Posterior cingulate gyrus (tissue), 11 donors: ENCODE results near the gene SZT2.

ENCODE experiments used
- DNase-seq, 10 donors: peaks; one replicate each; pipeline versions ENCODE4 v3.0.0 to v3.0.0-alpha.2; 2020 to 2021; ENCODE audit warnings: mixed read lengths in 3 of 10
- intact Hi-C: fragments of 100-400 bp; cut with DNase I; formaldehyde crosslinking; loops from one replicate; pipeline ENCODE4 v1.15.1; 2023

Gene SZT2

GRCh38 chr1:43438953-43439581 is 49.4 kb downstream of the SZT2 start:
- intact Hi-C loops, result no loop called here
- peak in 1 of 10 donors; percentile 57 for DNase-seq

DNA sequence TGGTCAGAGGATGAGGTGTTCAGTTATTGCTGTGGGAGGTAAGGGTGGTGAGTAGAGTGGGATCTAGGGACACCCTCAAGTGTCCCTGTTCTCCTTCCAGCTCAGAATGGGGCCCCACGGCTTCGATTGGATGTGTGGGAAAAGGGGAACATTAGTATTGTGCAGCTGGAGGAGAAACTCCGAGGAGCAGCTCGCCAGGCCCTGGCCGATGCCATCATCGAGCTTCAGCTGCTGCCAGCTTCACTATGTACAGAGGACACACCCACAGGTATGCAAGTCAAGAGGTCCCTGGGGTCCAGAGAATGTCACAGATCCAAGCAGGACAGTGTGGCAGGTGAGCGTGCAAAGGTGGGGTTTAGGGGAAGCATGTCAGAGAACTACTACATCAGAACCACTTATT is 50.1 kb downstream of the SZT2 start:
- peak in 1 of 10 donors; percentile 57 for DNase-seq
- intact Hi-C loops, result no loop called here

DNA sequence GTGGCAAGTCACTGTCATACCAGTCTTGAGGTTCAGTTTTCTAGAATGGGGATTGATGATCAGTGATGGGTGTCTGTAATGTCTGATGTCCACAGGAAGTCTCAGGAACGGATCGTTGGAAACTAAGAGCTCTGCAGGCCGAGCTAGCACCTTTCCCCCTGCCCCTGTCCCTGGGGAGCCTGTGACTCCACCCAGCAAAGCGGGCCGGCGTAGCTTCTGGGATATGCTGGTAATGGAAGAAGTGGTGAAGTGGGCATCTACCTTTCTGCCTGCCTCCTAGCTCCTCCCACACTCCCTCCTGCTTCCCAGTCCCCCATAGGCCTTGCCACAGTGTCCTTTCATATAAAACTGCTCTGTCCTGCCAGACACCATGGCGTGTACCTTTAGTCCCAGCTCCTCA is 50.7 kb downstream of the SZT2 start:
- intact Hi-C loops, result no loop called here
- DNase-seq, result peak in 1 of 10 donors; percentile 34

GRCh38 chr1:43441166-43441893 is 51.6 kb downstream of the SZT2 start:
- intact Hi-C loops, result no loop called here
- peak in 1 of 10 donors; percentile 36 for DNase-seq

DNA sequence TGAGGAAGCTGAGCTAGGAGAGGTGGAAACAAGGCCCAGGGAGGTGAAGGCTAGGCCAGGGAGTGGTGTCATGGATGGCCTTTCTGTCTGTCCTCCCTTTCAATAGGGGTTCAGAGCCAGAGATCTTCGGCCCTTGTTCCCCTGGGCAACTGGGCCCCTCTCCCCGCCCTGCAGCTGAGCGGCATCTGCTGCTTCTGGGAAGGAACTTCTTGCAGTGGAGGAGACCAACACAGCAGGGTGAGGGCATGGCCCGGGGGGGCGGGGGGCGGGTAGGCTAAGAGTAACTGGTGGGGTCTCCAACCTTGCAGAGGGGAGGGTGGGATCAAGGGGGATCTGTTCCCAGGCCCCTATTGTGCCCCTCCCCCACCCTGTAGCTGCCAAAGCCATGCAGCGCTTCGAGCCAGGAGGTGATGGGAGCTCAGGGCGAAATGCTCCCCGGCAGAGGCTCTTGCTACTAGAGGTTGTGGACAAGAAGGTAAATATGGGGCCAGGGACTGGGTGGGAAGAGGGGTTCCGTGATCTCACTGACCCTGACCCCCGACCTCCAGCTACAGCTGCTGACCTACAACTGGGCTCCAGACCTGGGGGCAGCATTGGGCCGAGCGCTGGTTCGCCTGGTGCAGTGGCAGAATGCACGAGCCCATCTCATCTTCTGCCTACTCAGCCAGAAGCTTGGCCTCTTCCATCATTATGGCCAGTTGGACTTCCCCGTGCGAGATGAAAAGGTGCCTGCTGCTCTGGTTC is 52.4 kb downstream of the SZT2 start:
- intact Hi-C loops, result no loop called here
- DNase-seq, result peak in 2 of 10 donors; percentile 45 to 66

GRCh38 chr1:43442756-43443155 is 53.1 kb downstream of the SZT2 start:
- DNase-seq, result peak in 2 of 10 donors; percentile 59 to 82
- intact Hi-C loops, result no loop called here

DNA sequence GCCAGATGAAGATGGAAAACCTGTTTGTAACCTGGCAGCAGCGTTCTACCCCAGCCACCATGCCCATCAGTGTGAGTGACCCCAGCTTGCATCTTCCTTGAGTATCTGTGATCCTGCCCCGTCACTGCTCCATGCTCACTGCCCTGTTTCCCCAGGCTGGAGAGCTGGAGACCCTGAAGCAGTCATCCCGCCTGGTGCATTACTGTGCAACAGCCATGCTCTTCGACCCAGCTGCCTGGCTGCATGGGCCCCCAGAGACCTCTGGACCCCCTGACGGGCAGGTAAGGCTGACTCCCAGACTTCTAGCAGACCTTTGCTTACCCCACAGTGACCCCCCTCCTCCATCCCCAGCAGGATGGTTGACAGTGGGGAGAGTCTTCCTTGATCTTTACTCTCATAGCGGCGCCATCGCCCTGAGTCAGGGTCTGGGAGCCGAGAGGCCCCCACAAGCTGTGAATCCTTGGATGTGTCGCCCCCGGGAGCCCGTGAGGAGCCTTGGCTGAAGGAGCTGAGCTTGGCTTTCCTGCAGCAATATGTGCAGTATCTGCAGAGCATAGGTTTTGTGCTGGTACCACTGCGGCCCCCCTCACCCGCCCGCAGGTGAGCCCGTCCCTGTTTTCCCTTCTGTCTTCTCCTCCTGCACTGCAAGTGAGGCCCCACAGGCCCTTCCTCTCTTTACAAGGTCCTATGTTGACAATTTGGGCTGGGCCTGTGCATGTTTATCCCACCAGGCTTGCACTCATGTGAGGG is 53.7 kb downstream of the SZT2 start:
- intact Hi-C loops, result no loop called here
- DNase-seq, result peak in 2 of 10 donors; percentile 55 to 76

DNA sequence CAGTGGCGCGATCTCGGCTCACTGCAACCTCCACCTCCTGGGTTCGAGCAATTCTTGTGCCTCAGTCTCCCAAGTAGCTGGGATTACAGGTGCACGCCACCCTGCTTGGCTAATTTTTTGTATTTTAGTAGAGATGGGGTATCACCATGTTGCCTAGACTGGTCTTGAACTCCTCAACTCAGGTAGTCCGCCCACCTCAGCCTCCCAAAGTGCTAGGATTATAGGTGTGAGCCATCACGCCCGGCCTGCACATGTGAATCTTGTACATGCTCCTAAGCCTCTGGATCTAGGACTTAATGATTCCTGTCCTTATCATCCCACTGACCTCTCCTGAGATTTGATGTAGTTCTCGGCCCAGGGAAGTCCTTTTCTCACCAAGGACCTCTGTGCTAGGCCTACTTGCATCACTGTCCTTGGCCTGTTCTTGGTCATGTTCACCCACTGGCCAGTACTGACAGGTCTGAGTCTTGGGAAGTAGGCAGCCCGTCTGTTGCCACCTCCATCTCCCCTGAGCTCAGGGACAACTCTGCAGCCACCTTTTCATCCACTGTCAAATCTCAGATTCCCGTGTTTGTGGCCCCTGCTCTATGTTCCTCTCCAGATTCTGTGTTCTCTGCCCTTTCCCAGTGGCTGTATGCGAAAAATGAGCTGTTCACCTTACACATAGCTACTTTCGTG is 54.6 kb downstream of the SZT2 start:
- intact Hi-C loops, result no loop called here
- DNase-seq, result peak in 2 of 10 donors; percentile 28 to 35

DNA sequence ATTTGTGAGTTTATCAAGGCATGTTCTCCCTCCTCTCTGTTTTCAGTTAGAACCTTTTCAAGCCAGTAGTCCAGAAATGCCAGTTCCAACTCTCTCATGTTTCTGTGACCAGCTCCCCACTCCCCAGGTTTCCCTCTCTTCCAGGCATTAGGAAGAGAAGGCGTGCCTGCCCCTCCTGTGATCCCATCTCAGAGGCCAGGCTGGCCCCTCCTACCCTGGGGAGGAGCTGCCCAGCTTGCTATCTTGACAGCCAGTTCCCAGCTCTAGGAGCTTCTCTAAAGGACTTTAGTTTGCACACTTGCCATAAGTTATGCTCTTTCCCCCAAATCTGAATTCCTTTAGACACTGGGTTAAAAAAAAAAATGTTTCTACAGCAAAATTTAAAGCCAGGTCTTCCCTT is 55.1 kb downstream of the SZT2 start:
- DNase-seq, result peak in 2 of 10 donors; percentile 37 to 72
- intact Hi-C loops, result no loop called here

GRCh38 chr1:43445606-43446387 is 56.1 kb downstream of the SZT2 start:
- intact Hi-C loops, result no loop called here
- DNase-seq, result peak in 2 of 10 donors; percentile 33 to 54

GRCh38 chr1:43446388-43446740 is 56.7 kb downstream of the SZT2 start:
- intact Hi-C loops, result no loop called here
- peak in 1 of 10 donors; percentile 23 for DNase-seq

- intact Hi-C loops, result no loop called here
- DNase-seq, result peak in 2 of 10 donors; percentile 27 to 84
Observed at GRCh38 chr1:43446881-43447835, 57.5 kb downstream of the SZT2 start.

DNA sequence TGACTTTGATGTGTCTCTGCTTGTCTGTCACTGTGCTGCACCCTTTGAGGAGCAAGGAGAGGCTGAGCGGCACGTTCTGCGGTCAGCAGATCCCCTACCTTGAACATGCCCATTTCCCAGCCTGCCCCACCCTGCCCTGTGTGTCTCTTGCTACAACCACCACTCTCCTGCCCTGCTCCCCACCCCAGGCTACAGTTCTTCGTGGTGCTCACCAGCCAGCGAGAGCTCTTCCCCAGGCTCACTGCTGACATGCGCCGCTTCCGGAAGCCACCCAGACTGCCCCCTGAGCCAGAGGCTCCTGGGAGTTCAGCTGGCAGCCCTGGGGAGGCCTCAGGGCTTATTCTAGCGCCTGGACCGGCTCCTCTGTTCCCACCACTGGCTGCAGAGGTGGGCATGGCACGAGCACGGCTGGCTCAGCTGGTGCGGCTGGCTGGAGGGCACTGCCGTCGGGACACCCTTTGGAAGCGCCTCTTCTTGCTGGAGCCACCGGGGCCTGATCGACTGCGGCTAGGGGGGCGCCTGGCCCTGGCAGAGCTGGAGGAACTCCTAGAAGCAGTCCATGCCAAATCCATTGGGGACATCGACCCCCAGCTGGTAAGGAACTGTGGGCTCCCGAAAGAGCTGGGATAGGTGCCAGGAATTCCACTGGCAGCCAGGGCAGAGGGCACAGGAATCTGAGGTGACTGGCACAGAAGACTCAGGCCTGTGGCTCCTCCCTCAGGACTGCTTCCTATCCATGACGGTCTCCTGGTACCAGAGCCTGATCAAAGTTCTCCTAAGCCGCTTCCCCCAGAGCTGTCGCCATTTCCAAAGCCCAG is 58.4 kb downstream of the SZT2 start:
- intact Hi-C loops, result no loop called here
- DNase-seq, result peak in 2 of 10 donors; percentile 7 to 75

DNA sequence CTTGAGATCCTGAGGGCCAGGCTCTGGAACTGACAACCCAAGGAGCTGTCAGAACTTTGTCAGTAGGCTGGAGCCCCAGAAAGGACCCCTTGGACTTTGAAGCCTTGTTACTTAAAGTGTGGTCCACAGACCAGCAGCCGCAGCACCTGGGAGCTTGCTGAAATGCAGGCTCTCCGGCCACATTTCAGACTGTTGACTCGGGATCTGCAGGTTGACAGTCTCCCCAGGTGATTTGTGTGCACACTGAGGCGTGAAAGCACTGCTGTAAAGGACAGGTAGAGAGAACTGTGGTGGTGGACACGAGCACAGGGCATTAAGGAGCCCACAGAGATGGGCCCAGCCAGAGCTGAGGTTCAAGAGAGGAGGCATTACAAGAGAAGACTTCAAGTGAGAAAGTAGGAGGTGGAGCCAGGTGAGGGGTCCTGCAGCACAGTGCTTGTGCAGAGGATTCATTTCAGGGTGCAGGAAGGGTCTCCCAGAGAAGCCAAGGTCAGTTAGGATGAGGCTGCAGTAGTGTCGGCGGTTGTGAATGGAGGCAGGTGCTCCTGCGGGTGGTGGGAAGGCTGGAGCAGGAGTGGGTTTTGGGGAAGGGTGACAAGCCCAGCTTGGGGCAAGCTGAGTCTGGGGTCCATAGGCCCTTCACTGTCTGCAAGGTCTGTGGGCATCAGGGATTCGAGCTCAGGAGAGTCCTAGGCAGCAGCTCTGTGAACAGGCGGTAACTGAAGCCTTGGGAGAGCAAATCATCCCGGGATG is 59.4 kb downstream of the SZT2 start:
- intact Hi-C loops, result no loop called here
- DNase-seq, result peak in 2 of 10 donors; percentile 3 to 82

- peak in 1 of 10 donors; percentile 31 for DNase-seq
- intact Hi-C loops, result loop anchor here (10.0 kb wide), 1 partner anchor 205 kb away; the partner anchor contains the start of gene KDM4A
Observed at GRCh38 chr1:43449708-43450069, 60.0 kb downstream of the SZT2 start.

GRCh38 chr1:43450251-43450941 is 60.7 kb downstream of the SZT2 start:
- peak in 2 of 10 donors; percentile 1 to 68 for DNase-seq
- intact Hi-C loops, result loop anchor here (10.0 kb wide), 1 partner anchor 204 kb away; the partner anchor contains the start of gene KDM4A
